Muscle layer of colon (tissue), 2 donors: ENCODE results near the gene ST7.

Experiments
- H3K27ac ChIP-seq: one replicate; pipeline ENCODE4 v1.7.0; 2013; ENCODE audit warnings: low read depth, mild to moderate bottlenecking, low read length, moderate library complexity
- H3K27me3 ChIP-seq, 2 donors: one replicate each; pipeline ENCODE4 v1.7.0; 2013; ENCODE audit warnings: low read length in 2 of 2, mild to moderate bottlenecking in 2 of 2; ENCODE audit not compliant: insufficient read depth in 2 of 2, control insufficient read depth in 1 of 2
- H3K36me3 ChIP-seq: one replicate; pipeline ENCODE4 v1.7.0; 2013; ENCODE audit warnings: mild to moderate bottlenecking, low read length; ENCODE audit not compliant: insufficient read depth
- H3K4me1 ChIP-seq: one replicate; pipeline ENCODE4 v1.7.0; 2013; ENCODE audit warnings: mild to moderate bottlenecking, low read length; ENCODE audit not compliant: insufficient read depth
- H3K4me3 ChIP-seq, 2 donors: one replicate each; pipeline ENCODE4 v1.7.0; 2013; ENCODE audit warnings: low read length in 2 of 2, low read depth in 1 of 2, mild to moderate bottlenecking in 1 of 2, moderate library complexity in 1 of 2
- H3K9ac ChIP-seq: one replicate; pipeline ENCODE4 v1.7.0; 2013; ENCODE audit warnings: low read length
- H3K9me3 ChIP-seq: one replicate; pipeline ENCODE4 v1.7.0; 2013; ENCODE audit warnings: mild to moderate bottlenecking, low read length
- donor health status: abdominal sarcoma.
- donor health status: Adenocarcinoma of cecum.

ST7 gene

DNA sequence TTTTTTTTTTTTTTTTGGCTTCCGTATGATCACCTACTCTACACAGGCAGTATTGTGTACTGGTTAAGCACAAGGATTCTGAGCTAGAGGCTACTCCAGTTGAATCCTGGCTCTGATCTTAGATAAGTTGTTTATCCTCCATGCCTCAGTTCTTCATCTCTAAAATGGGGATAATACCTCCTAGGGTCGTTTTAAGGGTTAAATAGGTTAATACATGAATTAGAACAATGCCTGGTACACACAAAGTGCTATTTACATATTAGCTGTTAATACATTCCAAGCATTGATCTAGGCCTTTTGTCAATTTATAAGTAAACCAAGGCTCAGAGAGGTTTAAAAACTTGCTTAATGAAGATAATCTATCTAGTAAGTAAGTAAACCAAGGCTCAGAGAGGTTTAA, 59.0 kb downstream of the ST7 start:
- no peak overlapping the region for H3K4me3 ChIP-seq
- no peaks in the 10 kb centered on the region for H3K27me3 ChIP-seq
- no peaks in the 10 kb centered on the region for H3K9me3 ChIP-seq
- H3K27ac ChIP-seq, result no peak overlapping the region
- H3K9ac ChIP-seq, result no peak overlapping the region
- H3K36me3 ChIP-seq, result no peaks in the 10 kb centered on the region
- peaks cover 37% of the 10 kb centered on the region for H3K4me1 ChIP-seq

DNA sequence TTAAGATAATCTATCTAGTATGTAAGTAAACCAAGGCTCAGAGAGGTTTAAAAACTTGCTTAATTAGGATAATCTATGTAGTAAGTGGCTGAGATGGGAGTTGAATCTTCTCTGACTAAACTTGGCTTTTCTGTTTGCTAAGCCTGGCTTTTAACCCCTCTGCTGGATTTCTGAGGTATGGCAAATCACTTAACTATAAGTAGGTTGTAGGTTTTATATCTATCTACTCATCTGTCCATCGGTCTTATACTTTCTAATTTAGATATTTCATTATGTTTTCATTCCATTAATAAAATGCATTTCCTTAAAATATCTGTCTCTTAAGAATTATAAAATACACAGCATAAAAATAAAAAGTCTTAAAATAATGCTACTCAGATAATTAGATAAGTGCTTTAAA, 59.4 kb downstream of the ST7 start:
- H3K27ac ChIP-seq, result no peak overlapping the region

DNA sequence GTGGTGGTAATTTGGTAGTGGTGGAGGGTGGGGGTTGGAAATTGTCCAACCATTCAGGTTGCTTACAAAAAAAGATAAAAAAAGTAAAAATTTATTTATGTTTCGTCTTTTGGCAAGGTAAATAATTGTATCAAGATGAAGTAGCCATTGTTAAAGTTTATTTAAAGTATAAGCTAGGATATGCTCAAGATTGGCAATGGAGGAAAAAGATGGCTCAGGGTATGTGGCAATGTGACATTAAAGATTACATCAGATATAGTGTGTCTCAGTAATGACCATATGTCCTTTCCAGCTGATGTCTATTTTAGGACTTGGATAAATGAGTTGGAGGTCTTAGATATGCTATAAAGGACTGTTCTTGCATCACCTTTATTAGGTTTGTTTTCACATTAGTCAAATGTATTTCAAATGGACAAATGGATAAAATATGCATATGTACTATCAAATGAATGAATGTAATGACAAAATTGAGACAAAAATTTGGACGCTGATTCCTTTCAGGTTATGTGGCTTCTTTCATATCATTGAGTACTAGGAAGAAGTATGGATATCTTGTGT, 60.9 kb downstream of the ST7 start:
- no peaks in the 10 kb centered on the region for H3K9me3 ChIP-seq
- H3K4me3 ChIP-seq, result no peak overlapping the region
- peaks cover 33% of the 10 kb centered on the region for H3K4me1 ChIP-seq
- no peak overlapping the region for H3K27ac ChIP-seq
- no peaks in the 10 kb centered on the region for H3K36me3 ChIP-seq
- no peak overlapping the region for H3K9ac ChIP-seq
- no peaks in the 10 kb centered on the region for H3K27me3 ChIP-seq

More for the DNA sequence above, 59.4 kb downstream of the ST7 start:
- Histone ChIP-seq H3K9me3 (no peaks in the 10 kb centered on the region), H3K4me1 (peaks cover 34% of the 10 kb centered on the region), H3K9ac (no peak overlapping the region), H3K4me3 (no peak overlapping the region), H3K36me3 (no peaks in the 10 kb centered on the region), H3K27me3 (no peaks in the 10 kb centered on the region)

DNA sequence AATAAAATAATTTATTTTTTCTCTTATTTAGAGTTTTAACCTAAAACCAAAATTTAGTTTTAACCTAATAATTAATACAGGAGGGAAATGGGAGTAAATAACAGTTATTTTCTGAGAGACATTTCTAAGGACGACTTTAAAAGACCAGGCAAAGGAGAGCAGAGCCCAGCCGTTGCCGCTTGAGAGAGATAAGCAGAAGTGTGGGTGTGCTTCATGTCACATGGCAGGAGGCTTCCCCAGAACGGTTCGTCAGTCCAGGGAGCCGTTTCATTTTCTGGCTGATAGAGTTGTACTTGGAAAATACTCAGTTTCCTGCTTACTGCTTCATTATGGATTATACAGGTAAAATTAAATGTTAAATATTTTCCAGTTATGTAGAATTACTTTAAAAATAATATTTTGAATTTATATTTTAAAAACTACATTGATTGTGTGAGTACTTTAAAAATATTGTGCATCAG, 61.4 kb downstream of the ST7 start:
- H3K4me1 ChIP-seq, result peaks cover 28% of the 10 kb centered on the region
- H3K27ac ChIP-seq, result no peak overlapping the region
- H3K9ac ChIP-seq, result no peak overlapping the region
- H3K9me3 ChIP-seq, result no peaks in the 10 kb centered on the region
- H3K36me3 ChIP-seq, result no peaks in the 10 kb centered on the region
- no peak overlapping the region for H3K4me3 ChIP-seq
- H3K27me3 ChIP-seq, result no peaks in the 10 kb centered on the region

DNA sequence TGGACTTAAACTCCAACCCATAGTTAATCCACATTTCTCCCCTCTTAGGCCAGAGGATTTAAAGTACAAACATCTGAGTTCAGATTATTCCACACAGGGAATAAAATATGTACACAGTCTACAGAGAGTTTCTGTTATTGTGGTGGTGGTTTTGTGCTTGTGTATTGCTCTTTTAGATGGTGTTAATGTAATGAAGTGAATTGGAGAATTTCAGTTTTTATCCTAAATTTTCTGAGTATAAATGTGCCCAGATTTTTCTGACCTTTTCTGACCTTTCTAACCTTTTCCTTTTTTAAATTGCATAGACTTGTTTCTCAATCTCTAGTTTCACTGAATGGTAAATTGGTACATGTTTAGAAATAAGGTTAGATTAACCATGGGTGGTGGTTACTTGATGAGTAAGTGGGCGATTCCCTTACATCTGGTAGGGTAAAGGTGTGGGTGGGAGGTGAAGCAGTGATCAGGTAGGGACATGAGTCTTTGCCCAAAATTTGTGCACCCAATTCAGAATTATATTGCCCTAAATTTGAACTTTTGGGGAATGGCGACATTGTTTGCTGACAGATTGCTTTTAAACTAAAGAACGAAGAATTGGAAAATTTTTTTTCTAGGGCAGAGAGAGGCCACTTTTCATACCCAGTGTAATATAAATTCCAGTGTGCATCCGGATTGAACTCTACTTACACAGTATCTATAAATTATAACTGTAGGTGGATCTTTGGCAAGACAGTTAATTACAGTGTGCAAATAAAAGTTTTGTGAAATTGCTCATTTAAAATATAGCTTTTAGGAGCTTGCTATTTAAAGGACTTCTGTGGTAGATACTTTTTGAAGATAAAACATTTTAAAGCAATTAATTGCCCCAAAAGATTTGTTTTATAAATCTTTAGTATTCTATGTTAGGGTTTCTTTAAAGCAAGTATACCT, 62.2 kb downstream of the ST7 start:
- Histone ChIP-seq H3K9ac (no peak overlapping the region), H3K9me3 (no peaks in the 10 kb centered on the region), H3K4me1 (peaks cover 21% of the 10 kb centered on the region), H3K27ac (no peak overlapping the region), H3K4me3 (no peak overlapping the region), H3K27me3 (no peaks in the 10 kb centered on the region), H3K36me3 (no peaks in the 10 kb centered on the region)

DNA sequence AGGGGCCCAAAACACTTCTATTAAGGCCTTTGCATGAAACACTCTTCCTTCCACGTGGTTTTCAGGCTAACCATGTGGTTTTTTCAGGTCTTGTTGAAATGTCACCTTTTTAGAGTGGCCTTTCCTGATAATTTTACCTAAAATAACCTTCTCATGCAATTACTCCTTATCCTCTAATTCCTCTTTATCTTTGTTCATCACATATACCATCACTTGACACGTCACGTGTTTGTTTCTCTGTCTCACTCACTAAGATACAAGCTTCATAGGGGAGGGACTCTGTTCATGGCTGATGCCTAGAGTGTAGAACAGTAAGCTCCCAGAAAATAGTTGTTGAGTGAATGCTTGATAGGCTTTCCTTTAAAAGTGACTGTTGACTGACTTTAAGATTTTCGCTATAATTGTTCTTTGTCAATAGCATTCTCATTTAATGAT, 63.7 kb downstream of the ST7 start:
- H3K4me3 ChIP-seq, result no peak overlapping the region
- H3K27me3 ChIP-seq, result no peaks in the 10 kb centered on the region
- no peaks in the 10 kb centered on the region for H3K9me3 ChIP-seq
- no peak overlapping the region for H3K9ac ChIP-seq
- H3K27ac ChIP-seq, result no peak overlapping the region
- H3K4me1 ChIP-seq, result peaks cover 25% of the 10 kb centered on the region
- no peaks in the 10 kb centered on the region for H3K36me3 ChIP-seq

DNA sequence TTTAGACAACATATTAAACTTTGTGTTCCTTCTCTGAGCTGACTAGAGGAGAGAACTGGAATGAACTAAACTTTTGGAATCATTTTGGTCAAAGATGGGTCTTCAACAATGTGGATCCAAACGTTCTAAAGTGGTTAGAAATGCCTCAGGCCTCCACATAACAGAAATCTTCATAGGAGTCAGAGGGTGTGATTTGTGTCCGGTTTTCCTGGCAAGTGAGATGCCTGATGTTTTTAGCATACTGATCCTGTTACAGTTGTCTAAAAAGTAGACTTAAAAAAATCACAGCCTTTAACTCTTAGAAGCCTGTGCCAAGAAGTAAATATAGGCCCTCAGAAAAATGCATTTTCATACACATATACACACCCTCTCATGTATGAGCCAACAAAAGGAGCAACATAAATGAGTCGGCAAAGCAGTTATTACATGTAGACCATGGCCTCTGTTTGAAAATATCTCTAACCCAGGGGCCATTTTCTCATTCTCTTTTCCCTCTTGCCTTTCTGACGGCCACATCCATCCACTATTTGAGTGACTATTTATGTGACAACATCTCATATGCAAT, 64.5 kb downstream of the ST7 start:
- Histone ChIP-seq H3K9me3 (no peaks in the 10 kb centered on the region), H3K27me3 (no peaks in the 10 kb centered on the region), H3K4me3 (no peak overlapping the region), H3K4me1 (peaks cover 29% of the 10 kb centered on the region), H3K27ac (no peak overlapping the region), H3K9ac (no peak overlapping the region), H3K36me3 (no peaks in the 10 kb centered on the region)

DNA sequence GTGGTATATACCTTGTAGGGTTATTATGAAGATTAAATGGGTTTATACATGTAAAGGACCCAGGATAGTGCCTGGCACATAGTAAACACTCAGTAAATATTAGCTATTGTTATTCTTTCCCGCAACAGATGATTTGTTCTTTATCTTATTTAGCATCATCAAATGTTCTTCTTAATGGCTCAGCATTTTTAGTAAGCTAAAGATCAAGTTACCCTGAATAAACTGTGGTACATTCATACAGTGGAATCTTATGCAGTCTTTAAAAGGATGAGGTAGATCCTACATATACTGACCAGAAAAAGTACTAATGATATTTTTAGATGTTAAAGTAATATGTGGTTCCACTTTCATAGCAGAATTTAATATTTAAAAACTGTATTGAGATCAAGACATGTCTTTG, 65.4 kb downstream of the ST7 start:
- no peak overlapping the region for H3K9ac ChIP-seq
- peaks cover 36% of the 10 kb centered on the region for H3K4me1 ChIP-seq
- H3K36me3 ChIP-seq, result no peaks in the 10 kb centered on the region
- H3K27me3 ChIP-seq, result no peaks in the 10 kb centered on the region
- no peak overlapping the region for H3K27ac ChIP-seq
- no peak overlapping the region for H3K4me3 ChIP-seq
- H3K9me3 ChIP-seq, result no peaks in the 10 kb centered on the region

DNA sequence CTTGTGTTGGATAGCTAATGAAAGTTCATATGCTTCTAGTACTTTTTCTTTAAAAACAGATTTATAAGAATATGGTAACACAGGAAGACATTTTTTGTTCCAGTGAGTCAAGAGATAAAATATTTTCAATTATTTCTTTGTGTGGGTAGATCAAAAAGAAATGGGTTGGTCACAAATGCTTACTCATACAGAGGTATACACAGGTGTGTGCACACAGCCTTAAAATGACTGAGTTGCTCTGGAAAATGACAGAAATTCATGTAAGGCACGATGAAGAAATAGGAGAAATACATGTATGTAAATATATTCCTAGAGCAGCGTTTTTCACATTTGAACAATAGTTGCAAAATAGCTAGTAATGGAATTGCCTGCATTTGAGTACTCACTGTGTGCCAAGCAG, 66.0 kb downstream of the ST7 start:
- no peak overlapping the region for H3K9ac ChIP-seq
- H3K27me3 ChIP-seq, result no peaks in the 10 kb centered on the region
- H3K27ac ChIP-seq, result no peak overlapping the region
- H3K9me3 ChIP-seq, result no peaks in the 10 kb centered on the region
- peaks cover 36% of the 10 kb centered on the region for H3K4me1 ChIP-seq
- no peak overlapping the region for H3K4me3 ChIP-seq
- H3K36me3 ChIP-seq, result no peaks in the 10 kb centered on the region

DNA sequence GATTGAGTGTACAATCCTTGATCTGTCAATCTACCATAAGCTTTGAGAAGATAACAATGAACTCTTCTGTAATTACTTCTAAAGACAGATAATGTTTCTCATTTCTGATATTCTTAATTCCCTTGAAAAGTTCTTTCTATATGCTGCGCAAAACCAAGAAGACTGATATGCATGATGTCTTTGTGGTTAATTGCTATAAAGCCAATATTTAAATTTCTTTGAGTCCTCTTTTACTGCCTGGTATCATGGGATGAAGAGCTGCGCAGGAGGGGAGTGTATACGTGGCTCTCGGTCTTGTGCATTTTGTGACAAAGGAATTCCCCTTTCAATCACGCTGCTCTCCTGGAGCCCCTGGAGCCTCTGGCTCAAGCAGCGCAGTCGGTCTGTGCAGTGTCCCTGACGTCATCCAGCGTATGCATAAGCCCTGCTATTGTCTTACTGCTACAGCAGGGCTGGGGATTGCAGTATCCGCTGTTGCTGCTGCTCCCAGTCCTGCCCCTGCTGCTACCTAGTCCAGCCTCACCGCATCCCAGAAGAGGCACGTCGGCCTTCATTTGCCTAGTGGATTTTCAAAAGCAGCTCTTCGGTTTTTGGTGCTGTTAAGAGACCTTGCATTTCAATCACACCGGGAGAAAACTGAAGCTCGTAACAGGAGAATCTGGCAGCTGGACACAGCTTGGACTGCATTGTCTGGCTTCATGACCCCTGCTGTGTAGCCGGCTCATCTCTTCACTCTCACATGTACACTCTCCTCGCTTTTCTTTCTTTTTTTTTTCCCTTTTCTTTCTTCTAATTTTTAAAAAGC, 66.7 kb downstream of the ST7 start:
- peaks cover 36% of the 10 kb centered on the region for H3K4me1 ChIP-seq
- H3K4me3 ChIP-seq, result peak overlapping the region; percentile 17 to 73
- peak overlapping the region; percentile 31 for H3K27ac ChIP-seq
- H3K27me3 ChIP-seq, result no peaks in the 10 kb centered on the region
- H3K9me3 ChIP-seq, result no peaks in the 10 kb centered on the region
- no peaks in the 10 kb centered on the region for H3K36me3 ChIP-seq
- peak overlapping the region; percentile 71 for H3K9ac ChIP-seq

DNA sequence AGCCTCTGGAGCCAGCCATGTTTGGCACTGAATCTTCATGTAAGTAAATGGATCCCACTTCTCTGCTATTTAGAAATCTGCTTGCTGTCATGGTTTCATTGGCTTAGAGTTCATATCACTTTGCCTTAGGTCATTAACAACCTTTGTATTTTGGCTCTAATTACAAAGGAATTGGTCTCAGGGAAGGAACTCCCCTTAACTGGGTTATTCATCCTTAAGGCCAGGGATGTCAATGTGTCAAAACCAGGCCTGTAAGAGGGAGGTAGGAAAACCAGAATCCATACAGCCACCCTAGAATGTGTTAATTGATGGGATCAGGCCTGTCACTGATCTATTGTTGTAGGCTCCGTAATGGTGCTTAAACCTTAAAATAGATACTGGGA, 67.3 kb downstream of the ST7 start:
- no peaks in the 10 kb centered on the region for H3K27me3 ChIP-seq
- peak overlapping the region; percentile 71 for H3K9ac ChIP-seq
- H3K4me3 ChIP-seq, result peak overlapping the region; percentile 17 to 73
- H3K9me3 ChIP-seq, result no peaks in the 10 kb centered on the region
- peak overlapping the region; percentile 31 for H3K27ac ChIP-seq
- no peaks in the 10 kb centered on the region for H3K36me3 ChIP-seq
- peaks cover 36% of the 10 kb centered on the region for H3K4me1 ChIP-seq
